HG02623 (cell line): Measurements from ENCODE around the gene FAM149B1.
"Not testable (repeated sequence)": the region's sequence is repeated elsewhere in the genome, so short reads cannot be mapped to it uniquely, and the experiment has no call there.

Experiments
- ATAC-seq: cut with Tn5 transposase; IDR thresholded peaks from one replicate; pipeline ENCODE4 v1.9.1; 2021; ENCODE audit warnings: moderate library complexity; ENCODE audit not compliant: unreplicated experiment

FAM149B1 gene

GRCh38 chr10:73167783-73168464, at the start of gene FAM149B1, which contains the start of gene ECD:
Gene FAM149B1, plus strand, starts transcription at chr10:73168119. Its CDS starts 221 bp downstream, at chr10:73168340.
Gene ECD, minus strand, starts transcription at chr10:73168008. Its CDS starts 4,071 bp downstream, at chr10:73163937.
- ATAC-seq: peak; percentile 84

GRCh38 chr10:73119457-73119856, 48.5 kb upstream of the FAM149B1 start:
- ATAC-seq: no peak

- no peak for ATAC-seq
Observed at GRCh38 chr10:73119952-73120351, 48.0 kb upstream of the FAM149B1 start.

GRCh38 chr10:73126343-73126742, 41.6 kb upstream of the FAM149B1 start:
- ATAC-seq: no peak

- no peak for ATAC-seq
Observed at GRCh38 chr10:73131301-73131700, 36.6 kb upstream of the FAM149B1 start.

GRCh38 chr10:73131913-73132686, 35.8 kb upstream of the FAM149B1 start:
- no peak for ATAC-seq

- no peak for ATAC-seq
Observed at GRCh38 chr10:73134727-73135126, 33.2 kb upstream of the FAM149B1 start.

GRCh38 chr10:73136627-73137026, 31.3 kb upstream of the FAM149B1 start:
- ATAC-seq: no peak

- no peak for ATAC-seq
Observed at GRCh38 chr10:73139251-73139650, 28.7 kb upstream of the FAM149B1 start.

GRCh38 chr10:73141603-73142002, 26.3 kb upstream of the FAM149B1 start:
- no peak for ATAC-seq

- ATAC-seq: not testable (repeated sequence)
Observed at GRCh38 chr10:73150633-73151413, 17.1 kb upstream of the FAM149B1 start.

GRCh38 chr10:73152009-73152408, 15.9 kb upstream of the FAM149B1 start:
- ATAC-seq: no peak

- ATAC-seq: no peak
Observed at GRCh38 chr10:73156054-73156453, 11.9 kb upstream of the FAM149B1 start.

- no peak for ATAC-seq
Observed at GRCh38 chr10:73159038-73159648, 8.8 kb upstream of the FAM149B1 start.

- no peak for ATAC-seq
Observed at GRCh38 chr10:73161079-73161478, 6.8 kb upstream of the FAM149B1 start.

- no peak for ATAC-seq
Observed at GRCh38 chr10:73161662-73162061, 6.3 kb upstream of the FAM149B1 start.

GRCh38 chr10:73163096-73163495, 4.8 kb upstream of the FAM149B1 start:
- no peak for ATAC-seq

- ATAC-seq: no peak
Observed at GRCh38 chr10:73166972-73167371, 947 bp upstream of the FAM149B1 start.

- ATAC-seq: no peak
Observed at GRCh38 chr10:73167458-73167782, 499 bp upstream of the FAM149B1 start.

- ATAC-seq: no peak
Observed at GRCh38 chr10:73168465-73168803, 515 bp downstream of the FAM149B1 start.

GRCh38 chr10:73169320-73169719, 1.4 kb downstream of the FAM149B1 start:
- ATAC-seq: no peak
